DOHH2 (cell line): ENCODE measurements around the gene HELZ.
"Not testable (repeated sequence)": the region's sequence is repeated elsewhere in the genome, so short reads cannot be mapped to it uniquely, and the experiment has no call there.

Experiments
- H3F3A ChIP-seq: fragments of 200-600 bp; sonication (generic), shearing (Covaris generic); 2 replicates; pipeline ENCODE4 v1.6.0; 2016; ENCODE audit warnings: antibody characterized with exemption, mild to moderate bottlenecking; ENCODE audit not compliant: control insufficient read depth, insufficient read depth
- H3K27ac ChIP-seq: fragments of 200-600 bp; sonication (generic); 2 replicates; pipeline ENCODE4 v1.5.1; 2014; ENCODE audit warnings: low read depth, mild to moderate bottlenecking, low read length, moderate library complexity
- H3K27me3 ChIP-seq: fragments of 200-600 bp; sonication (generic); 2 replicates; pipeline ENCODE4 v1.6.1; 2014; ENCODE audit warnings: mild to moderate bottlenecking, low read length, mixed read lengths; ENCODE audit not compliant: control insufficient read depth
- H3K36me3 ChIP-seq: fragments of 200-600 bp; sonication (generic); 2 replicates; pipeline ENCODE4 v1.6.1; 2014; ENCODE audit warnings: mild to moderate bottlenecking, low read length, moderate library complexity, mixed read lengths; ENCODE audit not compliant: control insufficient read depth
- H3K4me1 ChIP-seq: fragments of 200-600 bp; sonication (generic); 2 replicates; pipeline ENCODE4 v1.6.1; 2014; ENCODE audit warnings: mild to moderate bottlenecking, low read length, mixed read lengths; ENCODE audit not compliant: control insufficient read depth
- H3K4me2 ChIP-seq: fragments of 200-600 bp; sonication (generic); 2 replicates; pipeline ENCODE4 v1.6.0; 2014; ENCODE audit warnings: mild to moderate bottlenecking, low read length, moderate library complexity
- H3K4me3 ChIP-seq: fragments of 200-600 bp; sonication (generic); 2 replicates; pipeline ENCODE4 v1.5.1; 2014; ENCODE audit warnings: mild to moderate bottlenecking, low read length, mixed read lengths
- H3K79me2 ChIP-seq: fragments of 200-600 bp; sonication (generic); 2 replicates; pipeline ENCODE4 v1.6.1; 2014; ENCODE audit warnings: mild to moderate bottlenecking, low read length, mixed read lengths; ENCODE audit not compliant: control insufficient read depth
- H3K9me2 ChIP-seq: fragments of 200-600 bp; sonication (generic); replicated peaks from 2 replicates; pipeline ENCODE4 v1.6.1; 2014; ENCODE audit warnings: mild to moderate bottlenecking, low read length, mixed read lengths; ENCODE audit not compliant: control insufficient read depth
- H3K9me3 ChIP-seq: fragments of 200-600 bp; sonication (generic); 2 replicates; pipeline ENCODE4 v1.6.1; 2014; ENCODE audit warnings: antibody characterized with exemption, low read length, mixed read lengths; ENCODE audit not compliant: control insufficient read depth, insufficient read depth
- H4K20me1 ChIP-seq: fragments of 200-600 bp; sonication (generic); 2 replicates; pipeline ENCODE4 v1.6.0; 2014; ENCODE audit warnings: low read depth, mild to moderate bottlenecking, antibody characterized with exemption, low read length, moderate library complexity; ENCODE audit not compliant: control insufficient read depth, insufficient read depth
- CTCF ChIP-seq: fragments of 200-600 bp; sonication (generic); IDR thresholded peaks from one replicate; pipeline ENCODE4 v1.5.1; 2014; ENCODE audit warnings: antibody characterized with exemption, mild to moderate bottlenecking, low read depth, low read length; ENCODE audit not compliant: poor library complexity, severe bottlenecking
- EZH2phosphoT487 ChIP-seq: fragments of 200-600 bp; sonication (generic); IDR thresholded peaks from 2 replicates; pipeline ENCODE4 v1.6.1; 2017; ENCODE audit warnings: borderline replicate concordance, mild to moderate bottlenecking, antibody characterized with exemption, low read length, moderate library complexity, mixed read lengths

The HELZ gene

GRCh38 chr17:67290711-67291291 is 45.8 kb upstream of the HELZ start:
- Histone ChIP-seq H3K36me3 (no peaks in the 10 kb centered on the region), H3F3A (no peaks in the 10 kb centered on the region), H3K4me3 (no peak overlapping the region), H3K9me2 (no peaks in the 10 kb centered on the region), H3K79me2 (no peaks in the 10 kb centered on the region), H4K20me1 (no peaks in the 10 kb centered on the region), H3K4me2 (no peak overlapping the region), H3K4me1 (peaks cover 13% of the 10 kb centered on the region), H3K9me3 (no peaks in the 10 kb centered on the region), H3K27me3 (no peaks in the 10 kb centered on the region), H3K27ac (no peak overlapping the region)
- TF ChIP-seq EZH2phosphoT487, result no peak
- no peak for TF ChIP-seq CTCF

DNA sequence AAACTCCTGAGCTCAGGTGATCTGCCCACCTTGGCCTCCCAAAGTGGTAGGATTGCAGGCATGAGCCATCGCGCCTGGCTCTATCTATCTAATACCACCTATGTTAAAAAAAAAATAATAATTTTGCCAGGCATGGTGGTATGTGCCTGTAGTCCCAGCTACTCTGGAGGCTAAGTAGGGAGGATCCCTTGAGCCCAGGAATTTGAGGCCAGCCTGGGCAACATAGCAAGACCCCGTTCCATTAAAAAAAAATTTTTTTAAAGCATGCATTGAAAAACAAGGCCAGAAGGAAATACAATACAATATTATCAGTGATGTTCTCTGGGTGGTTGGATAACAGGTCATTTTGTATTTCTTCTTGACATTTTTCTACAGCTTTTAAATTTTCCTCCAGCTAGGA is 45.2 kb upstream of the HELZ start:
- Histone ChIP-seq H3K4me1 (peaks cover 13% of the 10 kb centered on the region), H3K27me3 (no peaks in the 10 kb centered on the region), H3K36me3 (no peaks in the 10 kb centered on the region), H3K79me2 (no peaks in the 10 kb centered on the region), H3K9me2 (no peaks in the 10 kb centered on the region), H3K4me2 (no peak overlapping the region), H3F3A (no peaks in the 10 kb centered on the region), H3K27ac (no peak overlapping the region), H3K9me3 (no peaks in the 10 kb centered on the region), H4K20me1 (no peaks in the 10 kb centered on the region), H3K4me3 (no peak overlapping the region)
- TF ChIP-seq CTCF (no peak), EZH2phosphoT487 (no peak)

DNA sequence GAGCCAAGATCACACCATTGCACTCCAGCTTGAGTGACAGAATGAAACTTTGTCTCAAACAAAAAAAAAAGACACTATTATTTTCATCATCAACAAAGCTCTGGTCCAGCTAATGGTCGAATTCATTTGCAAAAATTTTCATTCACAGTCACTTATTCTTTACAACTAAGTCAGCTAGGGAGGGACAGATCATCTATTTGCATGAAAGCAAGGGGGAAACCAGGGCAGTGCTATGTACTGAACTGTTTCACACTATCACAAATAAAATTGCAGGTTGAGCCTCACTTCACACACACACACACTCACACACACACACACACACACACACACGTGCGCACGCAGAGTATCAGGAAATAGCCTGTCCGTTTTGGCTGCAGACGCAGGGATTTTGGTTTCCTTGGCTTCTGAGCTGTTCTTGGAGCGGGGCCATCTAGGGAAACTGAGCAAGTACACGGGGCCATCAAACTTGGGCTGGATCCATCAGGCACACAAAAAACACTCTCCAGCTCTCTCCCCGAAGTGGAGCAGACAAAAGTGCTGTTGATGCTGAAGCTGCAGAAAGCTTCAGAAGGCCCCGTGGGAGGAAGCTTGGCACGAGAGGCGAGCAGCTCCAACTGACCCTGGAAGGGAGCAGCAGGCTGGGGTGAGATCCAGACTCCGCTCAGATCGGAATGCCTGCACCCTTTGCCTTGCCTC is 44.3 kb upstream of the HELZ start:
- H3K4me1 ChIP-seq, result peaks cover 13% of the 10 kb centered on the region
- peak overlapping the region; percentile 48 for H3K4me2 ChIP-seq
- no peaks in the 10 kb centered on the region for H3F3A ChIP-seq
- no peak overlapping the region for H3K27ac ChIP-seq
- TF ChIP-seq CTCF (no peak), EZH2phosphoT487 (no peak)
- no peaks in the 10 kb centered on the region for H3K36me3 ChIP-seq
- no peak overlapping the region for H3K4me3 ChIP-seq
- no peaks in the 10 kb centered on the region for H3K27me3 ChIP-seq
- no peaks in the 10 kb centered on the region for H3K9me3 ChIP-seq
- no peaks in the 10 kb centered on the region for H3K9me2 ChIP-seq
- H3K79me2 ChIP-seq, result no peaks in the 10 kb centered on the region
- H4K20me1 ChIP-seq, result no peaks in the 10 kb centered on the region

DNA sequence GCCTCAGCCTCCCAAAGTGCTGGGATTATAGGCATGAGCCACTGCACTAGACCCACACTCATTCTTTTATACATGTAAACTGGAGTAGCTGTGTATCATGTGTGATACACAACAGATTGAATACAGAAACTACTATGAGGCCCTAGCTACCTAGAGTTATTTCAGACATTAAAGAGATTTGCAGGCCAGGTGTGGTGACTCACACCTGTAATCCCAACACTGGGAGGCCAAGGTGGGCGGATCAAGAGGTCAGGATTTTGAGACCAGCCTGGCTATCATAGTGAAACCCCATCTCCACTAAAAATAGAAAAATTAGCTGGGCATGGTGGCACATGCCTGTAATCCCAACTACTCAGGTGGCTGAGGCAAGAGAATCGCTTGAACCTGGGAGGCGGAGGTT is 41.8 kb upstream of the HELZ start:
- not testable (repeated sequence) for H3K4me3 ChIP-seq, H3K4me2 ChIP-seq, H3K9me3 ChIP-seq, H3K9me2 ChIP-seq, H3F3A ChIP-seq, H3K4me1 ChIP-seq, H3K79me2 ChIP-seq, H3K27ac ChIP-seq, H3K27me3 ChIP-seq, H3K36me3 ChIP-seq, H4K20me1 ChIP-seq
